Activated CD4-positive, alpha-beta T cell treated with anti-CD3 and anti-CD28 coated beads, Interleukin-2, Interleukin-4, amounts not matched to agents 100 ng/mL and 50 ng/mL, durations not matched to agents 16 hours and 8 hours (primary cell): ENCODE results near the gene EFCAB6.

Source experiments
- DNase-seq: peaks from one replicate; pipeline ENCODE4 v3.0.0-alpha.2; 2020; ENCODE audit warnings: low spot score

Gene EFCAB6

DNA sequence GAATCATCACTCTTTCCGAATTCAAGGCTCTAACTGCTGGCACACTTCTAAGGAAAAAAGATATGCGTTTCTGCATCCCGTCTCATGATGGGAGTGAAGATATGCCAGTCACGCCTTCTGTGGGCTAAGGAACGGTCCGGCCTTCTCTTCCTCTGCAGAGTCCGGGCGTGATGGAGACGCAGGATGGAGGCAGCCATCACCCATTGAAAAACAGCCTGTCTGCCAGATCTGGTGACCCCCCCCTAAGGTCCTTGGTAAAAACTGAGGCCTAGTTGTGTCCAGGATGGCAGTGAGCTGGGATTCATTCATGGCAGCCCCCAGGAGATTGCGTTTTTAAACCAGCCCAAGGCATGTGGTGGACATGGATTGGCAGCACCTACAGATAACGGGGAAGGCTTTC lies 6.9 kb upstream of the EFCAB6 start:
- DNase-seq: no peak

GRCh38 chr22:43817402-43817801 lies 5.3 kb upstream of the EFCAB6 start:
- no peak for DNase-seq

- DNase-seq: no peak
Measured at GRCh38 chr22:43814264-43814663, 2.2 kb upstream of the EFCAB6 start.

DNA sequence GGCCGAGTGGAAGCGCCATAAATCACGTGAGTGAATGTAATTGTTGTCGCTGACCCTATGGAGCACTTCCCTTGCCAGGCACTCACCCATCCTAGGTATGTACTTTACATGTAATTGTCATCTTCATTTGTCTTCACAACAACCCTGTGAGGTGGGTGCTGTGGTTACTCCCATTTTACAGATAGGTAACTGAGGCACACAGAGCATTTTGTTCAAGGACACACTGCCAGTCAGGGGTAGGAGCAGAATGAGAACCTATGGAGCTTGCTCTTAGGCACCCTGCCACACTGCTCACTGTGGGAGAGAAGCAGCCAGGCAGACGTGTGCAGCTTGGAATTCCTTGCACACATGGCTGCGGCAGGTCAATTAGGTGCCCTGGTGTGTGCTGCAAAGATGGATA lies 785 bp upstream of the EFCAB6 start:
- peak; percentile 2 for DNase-seq

DNA sequence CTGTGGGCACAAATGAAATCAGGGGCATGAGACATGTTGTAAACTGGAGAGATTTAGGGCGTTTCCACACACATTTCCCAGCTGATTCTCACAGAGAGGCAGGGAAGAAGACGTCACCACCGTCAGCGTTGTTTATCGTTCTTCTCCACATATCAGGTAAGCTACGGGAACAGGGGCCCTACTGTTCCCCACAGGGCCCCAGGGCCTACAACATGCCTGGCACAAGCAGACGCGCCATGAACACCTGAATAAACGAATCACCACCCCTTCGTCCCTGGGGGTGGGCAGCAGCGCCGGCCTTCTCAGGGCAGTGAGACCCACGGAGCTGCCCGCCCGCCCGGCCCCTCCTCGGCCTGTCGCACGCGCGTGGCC lies 342 bp downstream of the EFCAB6 start:
- DNase-seq: no peak

GRCh38 chr22:43802897-43803495 lies 9.1 kb downstream of the EFCAB6 start:
- no peak for DNase-seq

DNA sequence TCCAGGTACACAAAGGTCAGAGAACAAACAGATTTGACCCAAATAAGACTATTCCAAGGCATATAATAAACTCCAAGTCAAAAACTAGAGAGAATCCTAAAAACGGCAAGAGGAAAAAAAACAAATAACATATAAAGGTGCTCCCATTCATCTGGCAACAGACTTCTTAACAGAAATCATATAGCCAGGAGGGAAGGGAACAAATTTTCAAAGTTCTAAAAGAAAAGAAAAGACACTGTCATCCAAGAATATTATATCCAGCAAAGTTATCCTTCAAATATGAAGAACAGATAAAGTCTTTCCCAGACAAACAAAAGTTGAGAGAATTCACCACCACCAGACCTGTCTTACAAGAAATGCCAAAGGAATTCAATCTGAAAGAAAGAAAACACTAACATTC lies 11.1 kb downstream of the EFCAB6 start:
- no peak for DNase-seq

- DNase-seq: no peak
Measured at GRCh38 chr22:43798492-43798891, 13.6 kb downstream of the EFCAB6 start.

DNA sequence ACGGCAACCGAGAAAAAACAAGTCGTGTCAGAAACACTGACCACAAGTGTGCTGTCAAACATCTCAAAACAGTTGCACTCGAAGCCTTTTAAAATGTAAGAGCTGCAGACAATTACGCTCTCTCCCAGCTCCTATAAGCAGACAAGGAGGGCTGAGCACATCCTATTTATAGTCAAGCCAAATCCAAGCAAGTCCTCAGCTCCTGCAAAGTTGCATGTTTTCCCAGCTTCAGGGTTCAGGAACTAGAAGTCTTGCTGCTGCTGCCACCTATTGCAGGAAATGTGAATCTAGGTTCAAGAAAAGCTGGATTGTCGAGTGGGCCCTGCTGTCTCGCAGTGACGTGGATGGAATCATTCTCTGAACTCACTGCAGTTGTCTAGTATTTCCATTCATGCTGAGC lies 15.5 kb downstream of the EFCAB6 start:
- no peak for DNase-seq

DNA sequence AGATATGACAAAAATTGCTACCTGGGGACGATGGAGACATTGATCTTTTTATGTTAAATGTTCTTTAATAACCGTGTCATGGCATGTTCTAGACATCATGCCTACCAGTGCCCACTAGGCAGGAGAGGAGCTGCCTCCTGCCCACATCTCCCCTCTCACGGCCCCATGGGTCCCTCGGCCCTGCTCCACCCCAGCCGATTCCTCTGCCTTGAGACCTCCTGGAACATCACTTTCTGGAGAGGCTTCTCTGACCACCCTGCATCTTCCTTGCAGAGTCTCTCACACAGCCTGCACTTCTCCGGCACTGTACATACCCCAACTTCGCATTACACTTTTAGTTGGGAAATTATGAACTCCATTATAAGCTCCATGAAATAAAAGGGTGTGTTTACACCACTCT lies 16.8 kb downstream of the EFCAB6 start:
- no peak for DNase-seq

DNA sequence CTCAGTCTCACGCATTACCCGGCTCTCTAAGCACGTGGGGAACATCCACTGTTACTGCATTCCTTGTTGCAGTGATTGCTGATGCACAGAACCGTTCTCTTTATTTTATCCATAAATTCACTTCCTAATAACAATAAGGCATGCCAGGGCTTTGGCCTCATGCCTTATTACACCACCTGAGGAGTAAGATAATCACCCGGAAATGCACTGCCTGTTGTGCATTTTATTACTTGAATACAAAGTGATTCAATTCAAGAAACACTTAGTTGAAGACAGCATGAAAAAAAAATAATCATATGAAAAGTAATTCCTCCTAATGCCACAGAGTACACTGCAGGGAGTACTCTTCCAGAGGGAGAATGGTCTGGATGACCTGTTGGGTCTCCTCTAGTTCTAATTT lies 19.2 kb downstream of the EFCAB6 start:
- DNase-seq: no peak

GRCh38 chr22:43789452-43789851 lies 22.7 kb downstream of the EFCAB6 start:
- no peak for DNase-seq

DNA sequence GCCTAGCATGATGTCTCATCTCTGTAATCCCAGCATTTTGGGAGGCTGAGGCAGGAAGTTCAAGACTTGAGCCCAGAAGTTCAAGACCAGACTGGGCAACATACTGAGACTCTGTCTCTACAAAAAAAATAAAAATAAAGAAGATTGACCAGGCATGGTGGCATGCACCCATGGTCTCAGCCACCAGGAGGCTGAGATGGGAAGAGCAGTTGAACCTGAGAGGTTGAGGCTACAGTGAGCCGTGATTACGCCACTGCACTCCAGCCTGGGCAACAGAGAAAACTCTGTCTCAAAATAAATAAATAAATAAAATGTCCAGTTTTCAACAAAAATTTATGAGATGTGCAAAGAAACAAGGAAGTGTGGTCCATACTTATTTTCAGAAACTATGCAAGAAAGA lies 28.3 kb downstream of the EFCAB6 start:
- no peak for DNase-seq

DNA sequence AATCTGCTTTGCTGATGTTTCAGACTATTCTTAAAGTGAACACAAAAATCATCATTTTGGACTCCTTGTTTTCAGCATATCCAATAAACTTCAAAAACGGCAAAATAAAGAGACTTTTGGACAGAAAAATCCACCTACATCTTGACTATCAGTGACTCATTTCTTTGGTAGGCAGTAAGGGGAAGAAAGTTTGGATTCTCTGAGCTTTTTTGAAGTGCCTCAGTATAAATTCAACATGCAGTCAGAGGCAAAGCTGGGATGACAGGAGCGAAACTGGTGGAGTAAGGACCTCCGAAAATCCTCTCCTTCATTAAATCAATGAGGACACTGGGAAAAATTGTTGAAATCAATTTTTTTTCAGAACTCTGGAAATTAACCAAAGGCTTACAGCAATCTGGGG lies 29.7 kb downstream of the EFCAB6 start:
- no peak for DNase-seq

DNA sequence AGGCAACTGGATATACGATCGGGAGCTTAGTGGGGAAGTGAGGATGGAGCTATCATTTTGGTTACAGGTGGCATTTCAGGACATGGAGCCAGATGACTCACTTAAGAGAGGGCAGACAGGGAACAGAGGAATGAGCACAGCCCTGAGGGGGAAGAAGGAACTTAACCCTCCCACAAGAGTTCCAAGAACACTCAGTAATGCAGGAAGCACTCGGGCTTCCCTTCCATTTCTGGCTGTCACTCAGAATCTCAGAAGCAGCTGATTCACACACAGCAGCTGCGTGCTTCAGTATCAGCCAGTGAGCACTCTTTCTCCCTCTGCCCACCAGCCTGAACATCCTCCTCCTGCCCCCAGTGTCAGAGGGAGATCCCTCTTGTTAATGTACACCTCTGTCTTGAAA lies 34.8 kb downstream of the EFCAB6 start:
- DNase-seq: no peak

- no peak for DNase-seq
Measured at GRCh38 chr22:43776081-43776670, 35.9 kb downstream of the EFCAB6 start.

- no peak for DNase-seq
Measured at GRCh38 chr22:43774318-43774915, 37.7 kb downstream of the EFCAB6 start.

DNA sequence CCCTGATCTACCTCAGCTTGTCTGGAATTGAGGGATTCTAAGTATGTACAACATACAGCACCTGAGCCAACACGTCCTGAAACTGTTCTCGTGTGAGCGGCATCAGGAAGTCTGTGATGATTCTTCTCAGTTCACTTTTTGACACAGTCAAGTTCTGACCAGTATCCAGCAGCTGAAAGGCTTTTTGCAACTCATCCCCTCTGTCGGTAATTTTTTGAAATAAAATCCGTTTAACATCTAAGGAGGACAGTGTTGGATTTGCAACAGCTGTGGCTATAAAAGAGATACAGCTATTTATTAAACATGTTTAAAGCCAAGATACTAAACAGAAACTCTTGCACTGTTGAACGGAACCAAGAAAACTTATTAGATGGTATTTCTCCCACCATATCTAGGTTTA lies 39.3 kb downstream of the EFCAB6 start:
- DNase-seq: no peak

DNA sequence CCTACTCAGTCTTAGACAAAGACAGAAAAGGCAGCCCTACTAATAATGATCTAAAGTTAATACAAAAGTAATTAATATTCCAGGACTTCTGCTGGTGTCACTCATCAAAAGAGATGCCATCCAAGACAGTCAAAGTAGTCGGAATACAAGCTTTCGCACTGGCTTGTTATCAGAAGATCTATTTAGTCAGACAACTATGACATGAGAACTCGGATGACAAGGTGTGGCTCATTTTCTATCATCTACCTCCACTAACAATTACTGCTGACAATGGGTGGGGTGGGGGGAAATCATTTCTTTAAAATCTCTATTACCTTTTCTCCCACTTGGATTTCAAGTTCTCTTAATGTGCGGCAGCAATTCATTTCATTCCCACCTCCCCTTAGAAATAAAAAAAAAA lies 56.7 kb downstream of the EFCAB6 start:
- DNase-seq: no peak

GRCh38 chr22:43755011-43755410 lies 57.1 kb downstream of the EFCAB6 start:
- DNase-seq: no peak

GRCh38 chr22:43754176-43754575 lies 57.9 kb downstream of the EFCAB6 start:
- DNase-seq: no peak

- DNase-seq: no peak
Measured at GRCh38 chr22:43753688-43754087, 58.4 kb downstream of the EFCAB6 start.

- DNase-seq: no peak
Measured at GRCh38 chr22:43750751-43751150, 61.4 kb downstream of the EFCAB6 start.

DNA sequence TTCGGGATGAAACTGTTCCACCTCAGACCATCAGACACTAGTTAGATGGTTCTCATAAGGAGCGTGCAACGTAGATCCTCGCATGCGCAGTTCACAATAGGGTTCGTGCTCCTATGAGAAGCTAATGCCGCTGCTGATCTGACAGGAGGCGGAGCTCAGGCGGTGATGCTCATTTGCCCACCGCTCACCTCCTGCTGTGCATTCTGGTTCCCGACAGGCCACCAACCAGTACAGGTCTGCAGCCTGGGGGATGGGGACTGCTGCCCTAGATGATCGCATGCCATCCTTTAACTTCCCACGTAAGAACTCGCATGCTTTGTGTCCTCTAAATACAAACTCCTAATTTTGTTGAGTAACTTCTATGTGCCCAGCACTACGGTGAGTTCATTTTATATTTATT lies 62.6 kb downstream of the EFCAB6 start:
- no peak for DNase-seq
